GM19023 (cell line): ENCODE results near the gene CLUH.
"Not testable (repeated sequence)": the region's sequence is repeated elsewhere in the genome, so short reads cannot be mapped to it uniquely, and the experiment has no call there.

Experiments
- ATAC-seq: cut with Tn5 transposase; IDR thresholded peaks from one replicate; pipeline ENCODE4 v1.9.1; 2021; ENCODE audit warnings: mild to moderate bottlenecking, moderate library complexity; ENCODE audit not compliant: unreplicated experiment

Gene CLUH

GRCh38 chr17:2689411-2690164 lies 22.0 kb downstream of the CLUH start:
- ATAC-seq = no peak

GRCh38 chr17:2688351-2689342 lies 22.9 kb downstream of the CLUH start:
- ATAC-seq = no peak

GRCh38 chr17:2687074-2687418 lies 24.5 kb downstream of the CLUH start:
- no peak for ATAC-seq

DNA sequence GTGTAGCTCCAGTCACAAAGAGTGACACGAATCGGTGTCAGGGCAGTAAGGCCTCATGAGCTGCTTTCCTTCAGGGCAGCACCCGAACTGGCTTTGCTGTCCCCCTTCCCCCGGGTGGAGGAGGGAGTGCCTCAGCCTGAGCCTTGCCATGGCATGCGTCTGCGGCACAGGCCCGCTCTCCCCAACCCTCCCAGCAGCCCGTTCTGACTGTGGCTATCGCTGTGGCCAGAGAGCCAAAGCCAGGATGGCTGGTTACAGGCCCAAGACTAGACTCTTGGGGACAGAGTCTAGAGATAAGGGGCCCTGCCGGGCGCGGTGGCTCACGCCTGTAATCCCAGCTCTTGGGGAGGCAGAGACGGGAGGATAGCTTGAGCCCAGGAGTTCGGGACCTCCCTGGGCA lies 25.9 kb downstream of the CLUH start:
- ATAC-seq = no peak

- no peak for ATAC-seq
These were observed 27.0 kb downstream of the CLUH start for GRCh38 chr17:2684549-2684948.

GRCh38 chr17:2683912-2684311 lies 27.7 kb downstream of the CLUH start:
- no peak for ATAC-seq

- no peak for ATAC-seq
These were observed 29.2 kb downstream of the CLUH start for GRCh38 chr17:2682176-2682938.

DNA sequence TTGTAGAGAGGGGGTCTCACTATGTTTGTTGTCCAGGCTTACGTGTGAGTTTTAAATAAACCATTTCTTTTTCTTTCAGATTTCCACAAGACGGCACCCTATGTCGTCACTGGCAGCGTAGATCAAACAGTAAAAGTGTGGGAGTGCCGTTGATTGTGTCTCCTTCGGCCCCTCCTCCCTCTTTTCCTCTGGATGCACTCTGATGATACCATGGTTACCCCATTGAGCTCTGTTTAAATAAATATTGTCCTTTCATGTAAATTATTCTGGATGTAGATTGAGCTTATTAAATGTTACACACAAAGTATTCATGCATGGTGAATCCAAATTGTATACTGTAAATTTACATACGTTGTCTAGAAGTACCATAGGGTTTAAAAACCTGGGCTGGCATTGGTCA lies 29.9 kb downstream of the CLUH start:
- ATAC-seq = no peak

- ATAC-seq = no peak
These were observed 30.6 kb downstream of the CLUH start for GRCh38 chr17:2680961-2681360.

- not testable (repeated sequence) for ATAC-seq
These were observed 32.3 kb downstream of the CLUH start for GRCh38 chr17:2679247-2679646.

GRCh38 chr17:2672026-2672425 lies 39.5 kb downstream of the CLUH start:
- no peak for ATAC-seq

GRCh38 chr17:2660410-2660809 lies 51.2 kb downstream of the CLUH start:
- not testable (repeated sequence) for ATAC-seq

DNA sequence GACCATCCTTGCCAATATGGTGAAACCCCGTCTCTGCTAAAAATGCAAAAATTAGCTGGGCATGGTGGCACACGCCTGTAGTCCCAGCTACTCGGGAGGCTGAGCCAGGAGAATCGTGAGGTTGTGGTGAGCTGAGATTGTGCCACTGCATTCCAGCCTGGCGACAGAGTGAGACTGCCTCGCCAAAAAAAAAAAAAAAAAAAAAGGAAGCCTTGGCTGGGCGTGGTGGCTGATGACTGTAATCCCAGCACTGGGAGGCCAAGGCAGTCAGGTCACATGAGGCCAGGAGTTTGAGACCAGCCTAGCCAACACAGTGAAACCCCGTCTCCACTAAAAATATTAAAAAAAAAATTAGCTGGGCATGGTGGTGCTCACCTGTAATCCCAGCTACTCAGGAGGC lies 52.2 kb downstream of the CLUH start:
- not testable (repeated sequence) for ATAC-seq

- ATAC-seq = no peak
These were observed 55.3 kb downstream of the CLUH start for GRCh38 chr17:2656283-2656682.

GRCh38 chr17:2655546-2655945 lies 56.0 kb downstream of the CLUH start:
- no peak for ATAC-seq

DNA sequence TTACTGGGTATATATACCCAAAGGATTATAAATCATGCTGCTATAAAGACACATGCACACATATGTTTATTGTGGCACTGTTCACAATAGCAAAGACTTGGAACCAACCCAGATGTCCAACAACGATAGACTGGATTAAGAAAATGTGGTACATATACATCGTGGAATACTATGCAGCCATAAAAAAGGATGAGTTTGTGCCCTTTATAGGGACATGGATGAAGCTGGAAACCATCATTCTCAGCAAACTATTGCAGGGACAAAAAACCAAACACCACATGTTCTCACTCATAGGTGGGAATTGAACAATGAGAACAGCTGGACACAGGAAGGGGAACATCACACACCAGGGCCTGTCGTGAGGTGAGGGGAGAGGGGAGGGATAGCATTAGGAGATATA lies 58.7 kb downstream of the CLUH start:
- ATAC-seq = not testable (repeated sequence)

DNA sequence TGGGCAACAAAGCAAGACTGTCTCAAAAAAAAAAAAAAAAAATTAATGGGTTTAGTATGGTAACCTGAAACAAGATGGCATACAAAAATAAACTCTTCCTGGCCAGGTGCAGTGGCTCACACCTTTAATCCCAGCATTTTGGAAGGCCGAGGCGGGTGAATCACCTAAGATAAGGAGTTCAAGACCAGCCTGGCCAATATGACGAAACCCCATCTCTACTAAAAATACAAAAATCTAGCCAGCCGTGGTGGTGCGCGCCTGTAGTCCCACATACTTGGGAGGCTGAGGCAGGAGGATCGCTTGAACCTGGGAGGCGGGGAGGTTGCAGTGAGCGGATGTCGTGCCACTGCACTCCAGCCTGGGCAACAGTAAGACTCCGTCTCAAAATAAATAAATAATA lies 62.4 kb downstream of the CLUH start:
- no peak for ATAC-seq

DNA sequence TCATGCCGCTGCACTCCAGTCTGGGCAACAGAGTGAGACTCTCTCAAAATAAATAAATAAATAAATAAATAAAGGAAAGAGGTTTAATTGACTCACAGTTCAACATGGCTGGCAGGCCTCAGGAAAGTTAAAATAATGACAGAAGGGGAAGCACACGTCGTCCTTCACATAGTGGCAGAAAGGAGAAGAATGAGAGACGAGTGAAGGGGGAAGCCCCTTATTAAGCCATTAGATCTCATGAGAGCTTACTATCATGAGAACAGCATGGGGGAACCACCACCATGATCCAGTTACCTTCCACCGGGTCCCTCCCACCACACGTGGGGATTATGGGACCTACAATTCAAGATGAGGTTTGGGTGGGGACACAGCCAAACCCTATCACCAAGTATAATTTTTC lies 63.6 kb downstream of the CLUH start:
- ATAC-seq = no peak

DNA sequence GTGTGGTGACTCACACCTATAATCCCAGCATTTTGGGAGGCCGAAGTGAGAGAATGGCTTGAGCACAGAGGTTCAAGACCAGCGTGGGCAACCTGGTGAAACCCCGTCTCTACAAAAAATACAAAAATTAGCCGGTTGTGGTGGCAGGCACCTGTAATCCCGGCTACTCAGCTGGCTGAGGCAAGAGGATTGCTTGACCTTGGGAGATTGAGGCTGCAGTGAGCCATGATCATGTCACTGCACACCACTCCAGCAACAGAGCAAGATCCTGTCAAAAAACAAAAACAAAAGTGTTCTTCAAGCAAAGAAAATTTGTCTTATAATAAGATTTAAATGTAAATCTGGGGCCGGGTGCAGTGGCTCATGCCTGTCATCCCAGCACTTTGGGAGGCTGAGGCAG lies 66.6 kb downstream of the CLUH start:
- ATAC-seq = no peak
